ENCODE measurements around the gene SPEG.

SPEG gene

DNA sequence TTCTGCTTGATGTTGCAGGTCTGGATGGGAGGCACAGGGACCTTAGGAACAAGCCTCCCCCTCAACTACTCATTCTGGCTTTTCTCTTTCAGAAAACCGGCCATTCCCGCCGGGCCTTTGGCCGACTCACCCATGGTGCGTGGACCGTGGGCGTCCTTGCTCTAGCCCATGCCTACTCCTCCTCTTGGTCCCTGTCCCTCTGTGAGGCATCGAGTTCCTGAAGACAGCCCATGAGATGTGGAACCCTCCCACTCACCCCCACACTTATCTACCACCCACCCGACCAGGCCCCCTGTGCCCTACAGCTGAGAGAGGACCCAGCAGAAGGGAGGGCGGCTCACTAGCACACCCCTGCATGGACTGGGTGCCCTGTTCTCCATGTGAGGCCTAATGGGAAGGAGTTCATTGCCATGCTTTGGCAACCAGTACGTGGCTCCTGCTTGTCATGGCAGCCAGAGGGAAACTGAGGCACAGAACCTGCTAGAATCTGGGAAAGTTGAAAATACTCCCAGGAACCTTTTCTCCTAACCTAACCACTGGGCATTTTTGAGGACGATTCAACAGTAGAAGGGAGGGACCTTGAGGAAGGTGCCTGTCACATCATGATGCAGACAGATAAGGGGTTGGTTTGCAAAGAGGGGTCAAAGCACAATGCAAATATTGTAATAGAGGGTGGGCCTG is 8.5 kb downstream of the SPEG start:
- no peak for DNase-seq (ENCODE audit: low read depth, low spot score)

DNA sequence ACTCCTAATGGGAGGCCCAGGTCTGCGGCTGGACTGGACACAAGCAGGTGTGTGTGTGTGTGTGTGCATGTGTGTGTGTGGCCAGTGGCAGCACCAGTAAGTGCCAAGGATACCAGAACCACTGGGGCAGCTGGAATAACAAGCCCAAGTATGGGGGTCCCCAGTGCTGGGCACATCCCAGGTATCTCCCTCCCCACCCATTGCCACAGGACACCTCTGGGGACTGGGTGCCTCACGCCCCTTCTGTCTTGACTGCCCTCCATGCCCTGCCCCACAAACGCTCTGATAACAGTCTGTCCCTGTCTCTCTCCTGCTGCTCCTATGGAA is 9.0 kb downstream of the SPEG start:
- DNase-seq (ENCODE audit: low read depth, low spot score), result no peak

DNA sequence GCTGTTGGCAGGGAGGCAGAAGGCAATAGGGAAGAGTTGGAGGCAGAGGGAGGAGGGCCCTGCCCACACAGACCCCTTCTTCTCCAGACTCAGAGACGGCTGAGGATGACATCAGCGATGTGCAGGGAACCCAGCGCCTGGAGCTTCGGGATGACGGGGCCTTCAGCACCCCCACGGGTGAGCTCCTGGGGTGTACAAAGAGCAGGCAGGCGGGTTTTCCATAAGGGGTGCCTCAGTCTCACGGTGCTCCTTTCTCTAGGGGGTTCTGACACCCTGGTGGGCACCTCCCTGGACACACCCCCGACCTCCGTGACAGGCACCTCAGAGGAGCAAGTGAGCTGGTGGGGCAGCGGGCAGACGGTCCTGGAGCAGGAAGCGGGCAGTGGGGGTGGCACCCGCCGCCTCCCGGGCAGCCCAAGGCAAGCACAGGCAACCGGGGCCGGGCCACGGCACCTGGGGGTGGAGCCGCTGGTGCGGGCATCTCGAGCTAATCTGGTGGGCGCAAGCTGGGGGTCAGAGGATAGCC is 10.0 kb downstream of the SPEG start:
- no peak for DNase-seq (ENCODE audit: low read depth, low spot score)

DNA sequence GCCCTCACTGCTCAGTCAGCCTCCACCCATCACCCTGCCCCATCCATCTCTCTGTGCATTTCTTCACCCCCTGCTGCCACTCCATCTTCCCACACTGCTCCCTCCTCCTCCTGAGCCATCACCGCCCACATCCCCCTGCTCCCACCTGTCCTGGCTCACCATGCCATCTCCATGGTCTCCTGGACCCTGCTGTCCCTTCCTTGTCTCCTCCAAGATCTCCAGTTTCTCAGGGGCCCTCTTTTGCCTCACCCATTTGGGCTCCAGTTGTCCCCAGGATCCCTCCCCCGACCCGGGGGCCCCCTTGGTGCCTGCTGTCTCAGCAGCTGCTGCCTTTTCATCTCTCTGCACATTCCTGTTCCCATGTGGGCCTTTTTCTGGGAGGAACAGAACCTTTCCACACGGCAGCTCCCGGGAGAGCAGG is 10.6 kb downstream of the SPEG start:
- DNase-seq (ENCODE audit: low read depth, low spot score), result no peak

DNA sequence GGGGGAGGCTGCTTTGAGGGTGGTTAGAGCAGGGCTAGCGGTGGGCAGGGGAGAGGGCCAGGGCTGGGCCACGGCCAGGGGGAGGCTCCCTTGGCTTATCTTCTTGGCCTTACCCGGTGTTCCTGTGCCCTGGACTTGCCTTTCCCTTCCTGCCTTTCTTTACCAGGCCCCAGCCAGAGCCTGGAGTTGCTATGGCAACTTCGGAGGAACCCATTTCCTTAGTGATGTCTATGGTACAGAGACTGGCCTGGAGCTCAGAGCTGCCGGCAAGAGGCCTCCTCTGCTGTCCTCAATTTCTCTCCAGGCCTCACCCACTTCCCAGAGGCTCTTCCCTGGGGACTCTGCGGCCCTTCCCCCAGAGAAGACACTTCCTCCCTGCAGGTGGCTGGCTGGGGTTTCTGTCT is 11.5 kb downstream of the SPEG start:
- DNase-seq (ENCODE audit: low read depth, low spot score), result no peak

DNA sequence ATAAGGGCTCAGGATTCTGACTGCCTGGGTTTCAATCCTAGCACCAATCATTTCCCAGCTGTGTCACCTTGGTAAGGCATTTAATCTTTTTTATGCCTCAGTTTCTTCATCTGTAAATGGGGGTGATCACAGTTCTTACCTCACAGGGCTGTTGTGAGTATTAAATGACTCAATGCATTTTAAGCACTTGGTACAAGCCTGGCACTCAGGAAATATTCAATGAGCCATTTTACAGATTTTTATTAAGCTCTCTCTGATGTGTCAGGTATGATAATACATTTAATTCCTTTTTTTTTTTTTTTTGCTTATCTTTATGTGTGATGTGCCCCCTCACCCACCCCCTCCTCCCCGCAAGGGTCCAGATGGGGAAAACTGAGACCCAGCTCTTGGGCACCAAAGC is 12.0 kb downstream of the SPEG start:
- DNase-seq (ENCODE audit: low read depth, low spot score), result no peak

DNA sequence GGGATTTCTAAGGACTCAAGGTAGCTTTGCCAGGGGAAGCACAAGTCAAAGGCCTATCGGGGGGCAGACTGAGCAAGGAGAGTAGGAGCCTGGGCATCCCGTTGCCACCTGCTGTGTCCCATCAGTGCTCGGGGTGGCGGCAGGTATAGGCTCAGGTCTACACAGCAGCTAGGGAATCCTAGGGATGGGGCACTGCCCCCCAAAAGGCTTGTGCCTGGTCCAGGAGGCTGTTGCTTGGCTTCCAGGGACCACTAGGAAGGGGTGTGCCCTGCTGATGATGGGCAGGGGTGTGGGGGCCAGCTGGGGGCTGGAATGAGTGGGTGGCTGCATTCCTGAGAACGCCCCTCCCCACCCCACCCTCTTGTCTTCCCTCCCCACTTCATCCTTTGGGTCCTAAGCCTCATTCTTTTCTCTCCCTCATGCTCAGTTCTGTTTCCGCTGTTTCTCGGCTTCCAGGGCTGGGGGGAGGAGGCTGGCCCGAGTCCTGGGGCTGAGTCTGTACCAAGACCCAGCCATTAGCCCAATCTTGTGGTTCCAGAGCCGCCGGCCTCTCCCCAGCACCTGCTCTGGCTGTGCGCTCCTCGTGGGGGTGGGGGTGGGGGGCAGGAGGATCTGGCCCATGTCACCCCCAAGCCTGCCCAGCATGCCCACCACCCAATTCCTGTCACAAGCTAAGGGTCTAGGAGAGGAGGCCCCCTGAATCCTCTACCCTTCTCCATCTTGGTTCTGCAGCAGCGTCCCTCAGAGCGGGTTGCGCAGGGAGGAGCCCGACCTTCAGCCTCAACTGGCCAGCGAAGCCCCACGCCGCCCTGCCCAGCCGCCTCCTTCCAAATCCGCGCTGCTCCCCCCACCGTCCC is 12.8 kb downstream of the SPEG start:
- no peak for DNase-seq (ENCODE audit: low read depth, low spot score)

DNA sequence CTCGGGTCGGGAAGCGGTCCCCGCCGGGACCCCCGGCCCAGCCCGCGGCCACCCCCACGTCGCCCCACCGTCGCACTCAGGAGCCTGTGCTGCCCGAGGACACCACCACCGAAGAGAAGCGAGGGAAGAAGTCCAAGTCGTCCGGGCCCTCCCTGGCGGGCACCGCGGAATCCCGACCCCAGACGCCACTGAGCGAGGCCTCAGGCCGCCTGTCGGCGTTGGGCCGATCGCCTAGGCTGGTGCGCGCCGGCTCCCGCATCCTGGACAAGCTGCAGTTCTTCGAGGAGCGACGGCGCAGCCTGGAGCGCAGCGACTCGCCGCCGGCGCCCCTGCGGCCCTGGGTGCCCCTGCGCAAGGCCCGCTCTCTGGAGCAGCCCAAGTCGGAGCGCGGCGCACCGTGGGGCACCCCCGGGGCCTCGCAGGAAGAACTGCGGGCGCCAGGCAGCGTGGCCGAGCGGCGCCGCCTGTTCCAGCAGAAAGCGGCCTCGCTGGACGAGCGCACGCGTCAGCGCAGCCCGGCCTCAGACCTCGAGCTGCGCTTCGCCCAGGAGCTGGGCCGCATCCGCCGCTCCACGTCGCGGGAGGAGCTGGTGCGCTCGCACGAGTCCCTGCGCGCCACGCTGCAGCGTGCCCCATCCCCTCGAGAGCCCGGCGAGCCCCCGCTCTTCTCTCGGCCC is 13.6 kb downstream of the SPEG start:
- no peak for DNase-seq (ENCODE audit: low read depth, low spot score)

DNA sequence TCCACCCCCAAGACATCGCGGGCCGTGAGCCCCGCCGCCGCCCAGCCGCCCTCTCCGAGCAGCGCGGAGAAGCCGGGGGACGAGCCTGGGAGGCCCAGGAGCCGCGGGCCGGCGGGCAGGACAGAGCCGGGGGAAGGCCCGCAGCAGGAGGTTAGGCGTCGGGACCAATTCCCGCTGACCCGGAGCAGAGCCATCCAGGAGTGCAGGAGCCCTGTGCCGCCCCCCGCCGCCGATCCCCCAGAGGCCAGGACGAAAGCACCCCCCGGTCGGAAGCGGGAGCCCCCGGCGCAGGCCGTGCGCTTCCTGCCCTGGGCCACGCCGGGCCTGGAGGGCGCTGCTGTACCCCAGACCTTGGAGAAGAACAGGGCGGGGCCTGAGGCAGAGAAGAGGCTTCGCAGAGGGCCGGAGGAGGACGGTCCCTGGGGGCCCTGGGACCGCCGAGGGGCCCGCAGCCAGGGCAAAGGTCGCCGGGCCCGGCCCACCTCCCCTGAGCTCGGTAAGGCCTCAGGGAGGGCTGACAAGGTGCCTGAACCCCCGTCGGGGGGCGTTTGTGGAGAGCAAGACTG is 14.2 kb downstream of the SPEG start:
- no peak for DNase-seq (ENCODE audit: low read depth, low spot score)

DNA sequence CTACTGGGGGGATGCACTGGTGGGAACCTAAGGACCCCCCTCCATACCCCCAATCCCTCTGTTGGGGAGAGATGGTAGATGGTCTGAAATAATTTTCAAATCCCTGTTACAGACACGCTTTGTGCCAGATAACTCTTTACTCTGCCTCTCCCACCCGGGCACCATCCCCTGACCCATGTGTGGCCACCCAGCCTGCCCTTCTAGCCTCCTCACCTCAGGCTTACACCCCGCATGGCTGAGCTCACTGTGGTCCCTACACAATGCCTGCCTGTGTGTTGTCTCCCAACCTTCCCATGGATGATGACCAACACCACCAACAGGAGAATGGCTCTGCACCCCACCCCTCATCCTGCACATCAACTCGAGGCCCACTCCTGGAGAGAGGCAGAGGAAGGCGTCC is 15.0 kb downstream of the SPEG start:
- no peak for DNase-seq (ENCODE audit: low read depth, low spot score)

DNA sequence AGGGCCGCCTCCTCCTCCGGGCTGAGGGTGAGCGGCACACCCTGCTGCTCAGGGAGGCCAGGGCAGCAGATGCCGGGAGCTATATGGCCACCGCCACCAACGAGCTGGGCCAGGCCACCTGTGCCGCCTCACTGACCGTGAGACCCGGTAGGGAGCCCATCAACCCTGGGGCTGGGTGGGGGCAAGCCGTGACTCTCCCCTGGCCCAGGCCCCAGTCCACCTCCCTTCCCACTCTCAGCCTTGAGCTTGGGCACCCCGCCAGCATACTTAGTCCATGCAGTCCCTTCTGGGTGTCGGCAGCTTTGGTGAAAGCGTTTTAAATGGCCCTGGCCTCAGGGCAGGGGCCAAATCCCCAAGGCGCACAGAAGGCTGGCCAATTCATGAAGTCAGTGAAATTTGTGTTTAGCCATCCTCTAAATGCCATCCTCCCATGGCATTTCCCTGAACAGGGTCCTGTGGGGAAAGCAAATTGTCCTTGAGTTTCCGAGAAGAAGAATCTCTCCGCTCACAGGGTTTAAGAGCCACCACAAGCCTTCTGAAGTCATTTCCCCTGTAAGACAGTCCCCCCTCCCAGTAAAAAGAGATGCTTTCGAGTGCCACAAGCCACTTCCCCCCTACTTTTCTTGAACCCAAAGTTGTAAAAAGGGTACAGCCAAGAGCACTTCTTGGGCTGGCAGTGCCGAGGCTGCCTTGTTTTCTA is 17.2 kb downstream of the SPEG start:
- DNase-seq (ENCODE audit: low read depth, low spot score), result no peak

DNA sequence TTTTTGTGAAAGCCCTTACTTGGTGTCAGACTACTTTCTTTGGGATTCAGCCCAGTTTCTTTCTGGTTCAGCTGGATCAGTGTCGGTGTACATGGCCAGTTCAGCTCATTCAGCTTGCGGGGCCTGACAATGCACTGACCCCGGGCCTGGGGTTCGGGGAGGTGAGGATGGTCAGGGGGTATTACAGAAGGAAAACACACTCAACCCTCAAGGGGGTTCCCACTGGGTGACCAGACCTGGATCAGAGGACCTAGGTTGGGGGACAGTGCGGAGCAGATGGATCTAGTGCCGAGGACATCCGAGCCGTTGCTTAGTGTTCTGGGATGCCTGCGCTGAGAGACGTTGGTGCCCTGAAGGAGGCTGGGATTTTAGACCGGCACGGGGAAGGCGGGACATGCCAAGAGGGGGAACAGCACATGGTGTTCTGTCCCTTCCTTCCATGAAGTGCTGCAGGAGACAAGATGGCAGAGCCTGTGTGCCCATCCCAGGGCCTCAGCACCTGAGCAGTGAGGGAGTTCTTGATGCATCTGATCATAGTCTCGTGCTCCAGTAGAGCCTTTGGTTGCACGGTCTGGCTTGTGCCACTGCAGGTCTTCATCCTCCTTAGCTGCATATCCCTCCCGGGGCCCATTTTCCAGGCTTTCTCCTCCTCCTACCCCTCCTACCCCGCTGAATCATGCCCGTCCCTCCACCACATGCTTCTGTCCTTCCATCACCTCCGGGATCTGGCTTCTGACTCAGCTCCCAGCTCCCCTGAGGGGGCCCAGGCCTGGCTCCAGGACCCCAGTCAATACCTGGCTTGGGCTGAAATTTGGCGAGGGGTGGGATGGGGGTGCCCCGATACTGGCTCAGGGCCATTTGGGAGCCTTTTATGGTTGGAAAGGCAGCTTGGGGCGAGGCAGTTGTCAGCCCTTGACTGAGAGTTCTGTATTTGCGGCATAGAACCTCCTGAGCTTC is 18.0 kb downstream of the SPEG start:
- DNase-seq (ENCODE audit: low read depth, low spot score), result no peak

DNA sequence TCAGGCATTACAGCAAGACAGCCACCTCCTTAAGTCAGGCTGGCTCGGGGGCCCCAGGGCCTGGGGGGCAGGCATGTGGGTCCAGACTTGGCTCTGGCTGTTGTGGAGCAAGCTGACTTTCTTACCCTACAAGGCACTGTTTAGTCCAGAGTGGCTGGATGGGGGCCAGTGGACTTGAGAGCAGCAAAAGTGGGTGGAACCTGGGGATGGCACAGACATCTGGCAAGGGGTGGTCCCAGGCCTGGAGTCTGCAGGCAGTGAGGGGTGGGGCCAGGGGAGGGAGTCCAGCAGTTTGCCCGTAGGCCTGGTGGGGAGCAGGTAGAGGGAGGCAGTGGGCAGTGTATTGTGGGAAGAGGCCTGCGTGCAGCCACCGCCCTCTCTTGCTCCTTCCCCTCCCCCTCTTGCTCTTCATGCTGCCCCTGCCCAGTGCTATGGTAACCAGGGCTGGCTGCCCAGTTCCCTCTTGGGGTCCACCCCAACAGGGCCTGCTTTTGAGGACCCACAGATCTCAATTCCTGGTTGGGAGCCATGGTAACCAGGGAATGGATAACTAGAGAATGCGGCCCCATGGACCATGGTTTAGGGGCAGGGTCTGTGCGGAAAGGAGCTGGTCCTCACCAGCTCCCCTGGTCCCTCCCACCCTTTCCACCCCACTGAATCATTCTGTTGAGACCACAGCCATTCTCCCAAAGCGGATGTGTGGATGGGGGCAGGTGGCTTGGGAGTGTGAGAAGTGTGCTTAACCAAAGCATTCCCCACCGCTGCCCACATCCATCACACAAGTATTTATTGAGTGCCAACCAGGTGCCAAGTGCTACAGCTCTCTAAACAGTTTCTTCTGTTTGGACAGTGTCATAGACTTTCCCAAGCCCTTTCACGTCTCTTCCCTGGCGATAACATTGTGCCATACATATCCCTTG is 19.3 kb downstream of the SPEG start:
- DNase-seq (ENCODE audit: low read depth, low spot score), result no peak

DNA sequence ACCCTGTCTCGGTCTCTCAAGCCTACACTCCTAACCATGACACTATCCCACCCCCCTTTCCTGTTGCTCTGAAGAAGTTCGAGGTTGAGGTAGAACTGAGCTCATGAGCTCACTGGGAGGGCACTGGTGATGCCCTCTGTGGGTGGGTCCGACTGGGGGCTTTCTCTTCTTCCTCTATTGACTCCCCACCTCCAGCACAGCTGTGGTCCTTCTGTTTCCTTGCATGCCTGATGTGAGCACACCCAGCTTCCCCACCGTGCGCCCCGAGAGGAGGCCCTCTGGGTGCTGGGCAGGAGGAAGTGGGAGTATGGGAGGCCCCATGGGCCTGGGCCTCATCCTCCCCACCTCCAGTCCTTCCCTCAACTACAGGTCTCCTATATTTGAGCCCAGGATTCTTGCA is 20.9 kb downstream of the SPEG start:
- DNase-seq (ENCODE audit: low read depth, low spot score), result no peak

DNA sequence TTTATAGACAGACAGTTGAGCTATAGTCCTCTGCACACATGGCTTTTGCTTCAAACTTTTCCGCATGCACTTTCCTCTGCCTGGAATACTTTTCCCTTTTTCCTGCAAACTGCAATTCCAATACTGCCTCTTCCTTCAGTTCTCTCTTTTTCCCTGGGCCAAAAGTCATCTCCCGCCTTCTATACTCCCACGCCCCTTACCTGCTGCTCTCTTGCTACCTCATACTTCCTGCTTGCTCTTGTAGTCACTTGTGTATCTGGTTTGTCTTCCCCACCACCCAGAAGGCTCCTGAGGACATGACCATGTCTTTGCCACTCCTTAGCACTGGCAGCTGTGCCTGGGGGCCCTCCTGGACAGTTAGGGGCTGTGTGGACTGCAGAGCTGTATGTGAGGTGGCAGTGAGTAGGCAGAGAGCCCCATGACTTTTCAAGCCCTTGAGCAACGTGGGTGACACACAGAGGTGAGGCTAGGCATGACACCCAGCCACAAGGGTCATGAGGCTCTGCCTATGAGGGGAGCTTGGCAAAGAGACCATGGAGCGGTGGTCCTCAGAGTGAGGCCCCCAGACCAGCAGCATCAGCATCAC is 23.2 kb downstream of the SPEG start:
- DNase-seq (ENCODE audit: low read depth, low spot score), result no peak

DNA sequence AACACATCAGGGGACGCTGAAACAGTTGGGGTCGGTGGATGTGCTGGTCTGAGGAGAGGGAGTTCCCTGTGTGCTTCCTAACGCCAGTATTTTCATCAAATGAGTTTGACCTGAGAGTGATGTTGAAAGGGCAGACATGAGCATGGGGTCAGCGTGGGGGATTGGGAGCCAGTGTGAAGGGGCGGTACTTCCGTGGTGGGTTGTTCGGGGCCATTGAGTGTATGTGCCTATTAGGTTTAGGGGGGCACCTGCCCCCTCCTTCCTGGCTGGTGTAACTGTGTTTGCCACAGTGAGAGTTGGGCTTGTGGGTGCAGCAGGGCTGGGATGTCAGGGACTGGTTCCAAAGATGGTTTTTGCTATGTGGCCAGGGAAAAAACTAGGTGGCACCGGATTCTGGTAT is 24.4 kb downstream of the SPEG start:
- DNase-seq (ENCODE audit: low read depth, low spot score), result no peak

DNA sequence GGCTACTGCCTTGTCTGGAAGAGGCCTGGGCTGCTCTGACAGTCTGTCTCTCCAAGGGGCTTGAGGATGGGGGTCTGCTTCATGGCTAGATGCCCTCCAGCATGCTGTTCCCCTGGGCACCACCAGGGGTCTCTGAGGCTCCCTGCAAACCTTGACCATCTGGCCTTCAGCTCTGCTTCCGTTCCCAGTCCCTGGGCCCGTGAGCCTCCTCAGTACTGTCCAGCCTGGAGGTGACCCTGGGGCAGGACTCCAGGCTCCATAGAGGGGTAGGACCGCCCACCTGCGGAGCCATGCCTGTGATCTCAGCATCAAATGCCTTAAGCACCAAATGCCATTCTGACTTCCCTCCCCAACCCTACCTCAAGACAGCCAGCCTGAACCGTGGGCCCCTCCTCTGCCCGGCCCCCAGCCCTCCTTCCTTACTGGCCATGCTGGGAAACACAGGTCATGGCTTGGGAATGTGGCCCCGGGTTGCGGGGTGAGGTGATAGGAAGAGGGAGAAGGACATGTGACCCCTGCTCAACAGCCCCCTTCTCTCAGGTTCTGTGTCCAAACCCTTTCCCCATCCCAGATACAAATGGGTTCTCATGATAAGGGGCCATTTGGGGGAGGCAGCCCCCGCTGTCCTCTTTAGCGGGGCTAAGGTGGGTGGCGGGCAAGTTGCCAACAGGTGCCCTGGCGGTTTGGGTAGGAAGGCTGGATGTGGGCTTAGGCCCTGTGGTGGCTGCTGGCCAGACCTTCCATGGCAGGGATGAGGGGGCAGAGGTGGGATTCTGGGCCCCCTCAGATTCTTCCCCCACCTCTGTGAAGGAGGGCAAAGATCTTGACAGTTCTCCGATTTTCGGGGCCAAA is 25.0 kb downstream of the SPEG start:
- DNase-seq (ENCODE audit: low read depth, low spot score), result no peak

DNA sequence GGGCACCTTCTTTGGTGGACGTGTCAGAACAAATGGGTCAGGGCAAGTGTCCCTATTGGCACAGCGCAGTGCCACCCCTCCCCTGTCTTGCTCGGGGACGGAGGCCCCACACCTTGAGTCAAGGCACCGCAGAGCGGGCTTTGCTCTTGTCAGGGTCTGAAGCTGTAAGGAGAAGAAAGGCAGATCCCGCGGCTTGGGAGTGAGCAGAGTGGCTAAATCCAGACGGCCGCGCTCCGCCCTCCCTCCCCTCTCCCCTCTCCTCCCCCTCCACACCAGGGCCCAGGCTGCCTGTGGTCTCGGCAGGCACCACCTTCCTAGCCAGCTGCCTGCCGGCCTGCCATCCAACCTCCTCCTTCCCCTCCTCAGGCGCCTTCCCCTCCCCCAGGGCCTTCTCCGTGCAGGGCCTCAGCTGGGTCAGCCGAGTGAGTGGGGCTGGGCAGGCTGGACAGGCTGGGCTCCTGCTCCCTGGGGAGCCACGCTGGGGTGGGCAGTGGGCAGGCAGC is 25.8 kb downstream of the SPEG start:
- no peak for DNase-seq (ENCODE audit: low read depth, low spot score)
